Measurements from ENCODE around the gene THADA.

The THADA gene

GRCh38 chr2:43276266-43276941 lies 319.4 kb downstream of the THADA start:
- DNase-seq (ENCODE audit: low read depth) = no peak

GRCh38 chr2:43274721-43275120 lies 321.1 kb downstream of the THADA start:
- no peak for DNase-seq (ENCODE audit: low read depth)

- DNase-seq (ENCODE audit: low read depth) = no peak
Observed at GRCh38 chr2:43274055-43274454, 321.8 kb downstream of the THADA start.

GRCh38 chr2:43273529-43273928 lies 322.3 kb downstream of the THADA start:
- no peak for DNase-seq (ENCODE audit: low read depth)

GRCh38 chr2:43270930-43271615 lies 324.8 kb downstream of the THADA start:
- no peak for DNase-seq (ENCODE audit: low read depth)

GRCh38 chr2:43270461-43270860 lies 325.4 kb downstream of the THADA start:
- DNase-seq (ENCODE audit: low read depth) = no peak

GRCh38 chr2:43269706-43270105 lies 326.1 kb downstream of the THADA start:
- DNase-seq (ENCODE audit: low read depth) = peak; percentile 57

- DNase-seq (ENCODE audit: low read depth) = peak; percentile 92
Observed at GRCh38 chr2:43269074-43269572, 326.7 kb downstream of the THADA start.

- no peak for DNase-seq (ENCODE audit: low read depth)
Observed at GRCh38 chr2:43268066-43268953, 327.5 kb downstream of the THADA start.

GRCh38 chr2:43267381-43267780 lies 328.5 kb downstream of the THADA start:
- no peak for DNase-seq (ENCODE audit: low read depth)

- no peak for DNase-seq (ENCODE audit: low read depth)
Observed at GRCh38 chr2:43266711-43267111, 329.1 kb downstream of the THADA start.

- no peak for DNase-seq (ENCODE audit: low read depth)
Observed at GRCh38 chr2:43265421-43265820, 330.4 kb downstream of the THADA start.

GRCh38 chr2:43265001-43265400 lies 330.8 kb downstream of the THADA start:
- DNase-seq (ENCODE audit: low read depth) = no peak

- no peak for DNase-seq (ENCODE audit: low read depth)
Observed at GRCh38 chr2:43262951-43263350, 332.9 kb downstream of the THADA start.

- DNase-seq (ENCODE audit: low read depth) = no peak
Observed at GRCh38 chr2:43262239-43262638, 333.6 kb downstream of the THADA start.

- DNase-seq (ENCODE audit: low read depth) = no peak
Observed at GRCh38 chr2:43259512-43259911, 336.3 kb downstream of the THADA start.

- DNase-seq (ENCODE audit: low read depth) = no peak
Observed at GRCh38 chr2:43258547-43259156, 337.2 kb downstream of the THADA start.

- DNase-seq (ENCODE audit: low read depth) = no peak
Observed at GRCh38 chr2:43255296-43255910, 340.4 kb downstream of the THADA start.

GRCh38 chr2:43254331-43254730 lies 341.5 kb downstream of the THADA start:
- no peak for DNase-seq (ENCODE audit: low read depth)

GRCh38 chr2:43251171-43251731 lies 344.6 kb downstream of the THADA start:
- no peak for DNase-seq (ENCODE audit: low read depth)

- no peak for DNase-seq (ENCODE audit: low read depth)
Observed at GRCh38 chr2:43250015-43250414, 345.8 kb downstream of the THADA start.
